HL-60 (cell line): ENCODE data around the gene PGM2L1.
"Not testable (repeated sequence)": the region's sequence is repeated elsewhere in the genome, so short reads cannot be mapped to it uniquely, and the experiment has no call there.

Experiments
- DNase-seq, 2 experiments: peaks; one replicate each; pipeline ENCODE4 v3.0.0-alpha.2; 2010 to 2020; ENCODE audit warnings: low read depth in 1 of 2, low spot score in 1 of 2
- H3K27ac ChIP-seq: fragments of 250-450 bp; sonication (Bioruptor Pico); replicated peaks from 2 replicates; pipeline ENCODE4 v1.5.1; 2020; ENCODE audit warnings: mild to moderate bottlenecking, moderate library complexity
- H3K27me3 ChIP-seq: fragments of 250-450 bp; sonication (Bioruptor Pico); 2 replicates; pipeline ENCODE4 v1.5.1; 2021; ENCODE audit warnings: mild to moderate bottlenecking, moderate library complexity; ENCODE audit not compliant: insufficient read depth, poor library complexity, severe bottlenecking
- H3K4me3 ChIP-seq: replicated peaks from 2 replicates; pipeline ENCODE4 v1.5.1; 2011; ENCODE audit warnings: mild to moderate bottlenecking, control low read depth, low read length; ENCODE audit not compliant: insufficient read depth
- GABPA ChIP-seq: IDR thresholded peaks from 2 replicates; pipeline ENCODE4 v1.6.1; 2012; ENCODE audit warnings: low read depth
- POLR2AphosphoS5 ChIP-seq: IDR thresholded peaks from 2 replicates; pipeline ENCODE4 v1.6.1; 2012; ENCODE audit warnings: low read depth
- SPI1 ChIP-seq: IDR thresholded peaks from 2 replicates; pipeline ENCODE4 v1.6.1; 2012; ENCODE audit warnings: low read depth, mild to moderate bottlenecking, borderline replicate concordance
- TF ChIP-seq, protein P1 (sequence below): IDR thresholded peaks from one replicate; pipeline ENCODE4 v1.5.1; 2011; ENCODE audit warnings: low read length, control low read depth, inconsistent platforms; ENCODE audit not compliant: insufficient read depth
- TF ChIP-seq, protein P2 (sequence below): IDR thresholded peaks from 2 replicates; pipeline ENCODE4 v1.6.1; 2012; ENCODE audit warnings: low read depth; ENCODE audit not compliant: insufficient replicate concordance

Gene PGM2L1

DNA sequence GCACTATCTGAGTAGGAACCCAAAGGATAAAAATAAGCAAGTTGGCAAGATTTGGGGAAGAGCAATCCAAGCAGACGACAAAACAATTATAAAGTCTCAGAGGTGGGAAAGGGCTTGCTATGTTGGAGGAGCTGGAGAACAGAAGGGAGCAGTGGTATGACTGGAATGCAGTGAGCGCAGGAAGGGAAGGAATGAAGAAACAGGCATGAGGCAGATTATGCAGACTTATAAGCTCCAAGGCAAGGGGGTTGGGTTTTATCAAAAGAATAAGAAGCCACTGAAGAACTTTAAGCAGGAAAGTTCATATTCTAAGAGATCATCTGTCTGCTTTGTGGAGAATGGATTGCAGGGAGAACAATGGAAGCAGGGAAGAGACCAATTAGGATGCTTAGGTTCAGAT, 31.7 kb downstream of the PGM2L1 start:
- H3K27ac ChIP-seq = no peak overlapping the region
- H3K4me3 ChIP-seq = no peak overlapping the region
- TF ChIP-seq, protein P1, sequence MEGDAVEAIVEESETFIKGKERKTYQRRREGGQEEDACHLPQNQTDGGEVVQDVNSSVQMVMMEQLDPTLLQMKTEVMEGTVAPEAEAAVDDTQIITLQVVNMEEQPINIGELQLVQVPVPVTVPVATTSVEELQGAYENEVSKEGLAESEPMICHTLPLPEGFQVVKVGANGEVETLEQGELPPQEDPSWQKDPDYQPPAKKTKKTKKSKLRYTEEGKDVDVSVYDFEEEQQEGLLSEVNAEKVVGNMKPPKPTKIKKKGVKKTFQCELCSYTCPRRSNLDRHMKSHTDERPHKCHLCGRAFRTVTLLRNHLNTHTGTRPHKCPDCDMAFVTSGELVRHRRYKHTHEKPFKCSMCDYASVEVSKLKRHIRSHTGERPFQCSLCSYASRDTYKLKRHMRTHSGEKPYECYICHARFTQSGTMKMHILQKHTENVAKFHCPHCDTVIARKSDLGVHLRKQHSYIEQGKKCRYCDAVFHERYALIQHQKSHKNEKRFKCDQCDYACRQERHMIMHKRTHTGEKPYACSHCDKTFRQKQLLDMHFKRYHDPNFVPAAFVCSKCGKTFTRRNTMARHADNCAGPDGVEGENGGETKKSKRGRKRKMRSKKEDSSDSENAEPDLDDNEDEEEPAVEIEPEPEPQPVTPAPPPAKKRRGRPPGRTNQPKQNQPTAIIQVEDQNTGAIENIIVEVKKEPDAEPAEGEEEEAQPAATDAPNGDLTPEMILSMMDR = no peak
- TF ChIP-seq, protein P2, sequence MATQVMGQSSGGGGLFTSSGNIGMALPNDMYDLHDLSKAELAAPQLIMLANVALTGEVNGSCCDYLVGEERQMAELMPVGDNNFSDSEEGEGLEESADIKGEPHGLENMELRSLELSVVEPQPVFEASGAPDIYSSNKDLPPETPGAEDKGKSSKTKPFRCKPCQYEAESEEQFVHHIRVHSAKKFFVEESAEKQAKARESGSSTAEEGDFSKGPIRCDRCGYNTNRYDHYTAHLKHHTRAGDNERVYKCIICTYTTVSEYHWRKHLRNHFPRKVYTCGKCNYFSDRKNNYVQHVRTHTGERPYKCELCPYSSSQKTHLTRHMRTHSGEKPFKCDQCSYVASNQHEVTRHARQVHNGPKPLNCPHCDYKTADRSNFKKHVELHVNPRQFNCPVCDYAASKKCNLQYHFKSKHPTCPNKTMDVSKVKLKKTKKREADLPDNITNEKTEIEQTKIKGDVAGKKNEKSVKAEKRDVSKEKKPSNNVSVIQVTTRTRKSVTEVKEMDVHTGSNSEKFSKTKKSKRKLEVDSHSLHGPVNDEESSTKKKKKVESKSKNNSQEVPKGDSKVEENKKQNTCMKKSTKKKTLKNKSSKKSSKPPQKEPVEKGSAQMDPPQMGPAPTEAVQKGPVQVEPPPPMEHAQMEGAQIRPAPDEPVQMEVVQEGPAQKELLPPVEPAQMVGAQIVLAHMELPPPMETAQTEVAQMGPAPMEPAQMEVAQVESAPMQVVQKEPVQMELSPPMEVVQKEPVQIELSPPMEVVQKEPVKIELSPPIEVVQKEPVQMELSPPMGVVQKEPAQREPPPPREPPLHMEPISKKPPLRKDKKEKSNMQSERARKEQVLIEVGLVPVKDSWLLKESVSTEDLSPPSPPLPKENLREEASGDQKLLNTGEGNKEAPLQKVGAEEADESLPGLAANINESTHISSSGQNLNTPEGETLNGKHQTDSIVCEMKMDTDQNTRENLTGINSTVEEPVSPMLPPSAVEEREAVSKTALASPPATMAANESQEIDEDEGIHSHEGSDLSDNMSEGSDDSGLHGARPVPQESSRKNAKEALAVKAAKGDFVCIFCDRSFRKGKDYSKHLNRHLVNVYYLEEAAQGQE = no peak
- TF ChIP-seq SPI1 = no peak
- TF ChIP-seq GABPA = no peak
- TF ChIP-seq POLR2AphosphoS5 = no peak
- no peaks in the 10 kb centered on the region for H3K27me3 ChIP-seq
- DNase-seq = no peak

DNA sequence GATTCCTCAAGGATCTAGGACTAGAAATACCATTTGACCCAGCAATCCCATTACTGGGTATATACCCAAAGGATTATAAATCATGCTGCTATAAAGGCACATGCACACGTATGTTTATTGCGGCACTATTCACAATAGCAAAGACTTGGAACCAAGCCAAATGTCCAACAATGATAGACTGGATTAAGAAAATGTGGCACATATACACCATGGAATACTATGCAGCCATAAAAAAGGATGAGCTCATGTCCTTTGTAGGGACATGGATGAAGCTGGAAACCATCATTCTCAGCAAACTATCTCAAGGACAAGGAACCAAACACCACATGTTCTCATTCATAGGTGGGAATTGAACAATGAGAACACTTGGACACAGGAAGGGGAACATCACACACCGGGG, 32.4 kb downstream of the PGM2L1 start:
- not testable (repeated sequence) for H3K27ac ChIP-seq, H3K4me3 ChIP-seq, H3K27me3 ChIP-seq, DNase-seq

DNA sequence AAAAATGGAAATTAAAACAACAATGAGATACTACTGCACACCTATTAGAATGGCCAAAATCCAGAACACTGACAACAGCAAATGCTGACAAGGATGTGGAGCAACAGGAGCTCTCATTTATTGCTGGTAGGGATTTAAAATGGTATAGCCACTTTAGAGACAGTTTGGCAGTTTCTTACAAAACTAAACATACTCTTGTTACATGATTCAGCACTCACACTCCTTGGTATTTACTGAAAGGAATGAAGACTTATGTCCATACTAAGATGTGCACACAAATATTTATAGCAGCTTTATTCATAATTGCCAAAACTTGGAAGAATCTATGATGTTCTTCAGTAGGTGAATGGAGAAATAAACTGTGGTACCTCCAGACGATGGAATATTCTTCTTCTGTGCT, 40.8 kb downstream of the PGM2L1 start:
- no peak overlapping the region for H3K27ac ChIP-seq
- TF ChIP-seq SPI1 = no peak
- TF ChIP-seq, protein P1 = no peak
- TF ChIP-seq, protein P2 = no peak
- no peak for TF ChIP-seq POLR2AphosphoS5
- no peak for TF ChIP-seq GABPA
- DNase-seq = no peak
- H3K4me3 ChIP-seq = no peak overlapping the region
- no peaks in the 10 kb centered on the region for H3K27me3 ChIP-seq

DNA sequence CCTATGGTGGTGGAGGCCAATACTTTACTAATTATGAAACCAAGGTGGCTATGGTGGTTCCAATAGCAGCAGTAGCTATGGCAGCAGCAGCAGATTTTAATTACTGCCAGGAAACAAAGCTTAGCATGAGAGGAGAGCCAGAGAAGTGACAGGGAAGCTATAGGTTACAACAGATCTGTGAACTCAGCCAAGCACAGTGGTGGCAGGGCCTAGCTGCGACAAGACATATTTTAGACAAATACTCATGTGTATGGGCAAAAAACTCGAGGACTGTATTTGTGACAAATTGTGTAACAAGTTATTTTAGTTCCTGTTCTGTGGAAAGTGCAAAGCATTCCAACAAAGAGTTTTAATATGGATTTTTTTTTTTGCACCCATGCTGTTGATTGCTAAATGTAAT, 42.6 kb downstream of the PGM2L1 start:
- TF ChIP-seq SPI1 = no peak
- TF ChIP-seq, protein P2 = no peak
- TF ChIP-seq POLR2AphosphoS5 = no peak
- no peak for TF ChIP-seq GABPA
- TF ChIP-seq, protein P1 = no peak
- Histone ChIP-seq H3K4me3 (no peak overlapping the region), H3K27me3 (no peaks in the 10 kb centered on the region), H3K27ac (no peak overlapping the region)
- DNase-seq = no peak
